ENCODE measurements around the gene ERBB4.
"Not testable (repeated sequence)": the region's sequence is repeated elsewhere in the genome, so short reads cannot be mapped to it uniquely, and the experiment has no call there.

Gene ERBB4

DNA sequence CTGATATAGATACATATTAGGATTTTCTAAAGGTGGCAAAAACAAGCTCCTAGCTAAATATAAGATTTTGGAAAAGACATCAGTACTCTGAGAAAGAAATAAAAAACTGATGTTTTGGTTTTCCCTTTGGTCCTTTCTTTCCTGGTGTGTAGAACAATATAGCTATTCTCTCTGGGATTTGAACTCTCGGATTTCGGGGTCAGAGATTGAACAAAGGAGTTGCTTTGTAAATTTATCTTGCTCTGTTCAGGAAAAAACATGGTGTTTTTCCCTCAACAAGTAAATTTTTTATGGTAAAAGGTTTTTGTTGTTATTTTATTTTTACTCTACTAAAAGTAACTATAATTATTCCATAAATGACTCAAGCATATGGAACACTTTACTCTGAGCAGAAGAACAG, 889.3 kb downstream of the ERBB4 start:
- DNase-seq (ENCODE audit: low read depth in 3 of 3, low spot score in 1 of 3) = no peak

DNA sequence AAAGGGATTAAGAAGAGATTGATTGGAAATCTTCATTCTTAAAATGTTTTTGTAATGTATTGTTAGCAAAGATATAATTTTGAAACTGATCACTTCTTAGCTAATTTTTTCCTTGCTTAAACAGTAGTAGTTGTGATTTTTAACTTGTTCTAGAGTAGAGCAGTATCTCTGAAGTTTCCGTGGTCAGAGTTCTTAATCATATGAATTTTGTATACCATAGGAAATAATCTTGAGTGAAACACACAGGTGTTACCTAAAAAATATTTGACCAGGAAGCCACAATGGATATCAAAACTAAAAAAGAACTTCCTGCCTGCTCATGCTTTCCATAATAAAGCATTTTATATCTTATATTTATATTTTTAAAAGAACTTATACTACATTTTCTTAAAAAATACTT, 907.1 kb downstream of the ERBB4 start:
- no peak for DNase-seq (ENCODE audit: low read depth in 3 of 3, low spot score in 1 of 3)

DNA sequence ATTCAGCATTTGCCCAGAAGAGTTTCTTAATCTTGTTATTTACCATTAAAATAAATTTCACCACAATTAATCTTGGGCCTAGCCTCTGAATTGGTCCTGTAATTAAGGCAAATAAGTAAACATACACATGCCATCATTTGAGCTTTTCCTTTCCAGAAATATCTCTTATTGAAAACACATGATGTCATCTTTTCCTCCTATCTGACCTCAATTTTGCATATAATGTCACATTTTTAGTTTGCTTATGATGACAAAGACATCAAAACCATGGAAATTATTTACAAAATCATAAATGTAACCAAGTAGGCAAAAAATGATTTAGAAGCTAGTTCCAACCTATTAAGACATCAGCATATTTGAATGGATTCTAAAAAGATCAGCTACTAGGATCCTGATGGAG, 915.5 kb downstream of the ERBB4 start:
- no peak for DNase-seq (ENCODE audit: low read depth in 3 of 3, low spot score in 1 of 3)

DNA sequence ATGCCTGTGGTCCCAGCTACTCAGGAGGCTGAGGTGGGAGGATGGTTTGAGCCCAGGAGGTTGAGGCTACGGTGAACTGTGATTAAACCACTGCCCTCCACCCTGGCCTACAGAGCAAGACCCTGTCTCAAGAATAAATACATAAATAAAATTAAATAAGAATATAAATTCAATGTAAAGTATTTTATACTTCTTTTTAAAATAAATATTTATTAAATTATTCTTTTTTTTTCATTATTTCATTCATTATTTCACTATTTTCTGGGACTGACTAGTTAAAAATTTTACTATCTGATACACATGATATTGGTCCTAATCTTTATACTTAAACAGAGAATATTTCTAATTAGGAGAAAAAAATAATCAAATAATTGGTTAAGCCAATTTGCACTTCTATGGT, 917.6 kb downstream of the ERBB4 start:
- DNase-seq (ENCODE audit: low read depth in 3 of 3, low spot score in 1 of 3) = no peak

DNA sequence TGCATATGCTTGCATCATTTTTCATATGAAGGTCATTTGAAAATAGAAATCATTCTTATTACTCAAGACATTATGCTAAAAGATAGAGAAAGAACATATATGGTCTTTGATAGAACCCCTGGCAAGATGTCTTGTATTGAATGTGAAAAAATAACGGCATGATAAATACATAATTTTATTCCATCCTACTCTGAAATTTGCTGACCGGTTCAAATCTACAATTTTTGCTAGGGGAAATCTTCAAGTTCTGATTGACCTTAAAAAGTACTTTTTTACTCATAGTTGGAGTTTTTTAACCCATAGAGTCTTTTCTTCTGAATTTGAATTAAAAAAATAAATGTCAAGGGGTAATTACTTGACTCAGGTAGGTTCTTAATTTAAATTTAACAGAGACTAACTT, 920.8 kb downstream of the ERBB4 start:
- no peak for DNase-seq (ENCODE audit: low read depth in 3 of 3, low spot score in 1 of 3)

DNA sequence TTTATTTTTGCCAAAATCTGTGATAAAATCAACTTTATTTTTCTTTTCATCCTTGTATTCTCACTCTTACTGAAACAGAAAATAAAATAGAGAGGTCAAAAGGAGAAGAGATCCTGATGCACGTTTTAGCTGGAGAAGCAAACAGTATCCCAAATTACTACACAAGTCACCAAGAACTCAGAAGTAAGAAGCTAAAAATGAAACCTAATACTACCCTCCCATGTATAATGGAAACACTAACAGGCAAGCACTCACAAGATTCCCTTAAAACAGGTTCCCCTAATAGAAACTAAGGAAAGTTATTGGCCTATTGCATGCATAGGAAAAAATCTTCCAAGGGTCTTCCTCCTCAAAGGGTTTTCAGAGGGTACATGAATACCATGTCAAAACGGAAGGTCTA, 927.0 kb downstream of the ERBB4 start:
- DNase-seq (ENCODE audit: low read depth in 3 of 3, low spot score in 1 of 3) = no peak

DNA sequence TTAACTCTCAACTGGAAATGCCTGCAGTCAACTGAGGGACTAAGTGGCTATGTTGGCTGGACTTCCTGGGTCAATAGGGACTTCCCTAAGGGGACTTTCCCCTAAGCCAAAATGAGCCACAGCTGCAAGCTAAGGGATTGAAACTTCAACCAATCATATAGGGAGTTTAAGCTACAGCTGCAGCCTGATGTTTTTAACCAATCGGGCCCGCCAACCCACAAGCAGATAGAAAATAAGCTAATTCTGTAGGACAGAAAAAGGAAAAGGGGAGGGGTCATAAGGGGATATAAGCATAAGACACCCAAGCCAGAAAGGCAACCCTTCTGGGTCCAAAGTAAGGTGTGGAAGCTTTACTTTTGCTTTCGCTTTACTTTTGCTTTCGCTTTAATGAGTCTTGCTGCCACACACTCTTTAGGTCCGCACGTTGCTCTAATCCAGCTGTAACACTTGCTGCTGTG, 927.5 kb downstream of the ERBB4 start:
- DNase-seq (ENCODE audit: low read depth in 3 of 3, low spot score in 1 of 3) = no peak

DNA sequence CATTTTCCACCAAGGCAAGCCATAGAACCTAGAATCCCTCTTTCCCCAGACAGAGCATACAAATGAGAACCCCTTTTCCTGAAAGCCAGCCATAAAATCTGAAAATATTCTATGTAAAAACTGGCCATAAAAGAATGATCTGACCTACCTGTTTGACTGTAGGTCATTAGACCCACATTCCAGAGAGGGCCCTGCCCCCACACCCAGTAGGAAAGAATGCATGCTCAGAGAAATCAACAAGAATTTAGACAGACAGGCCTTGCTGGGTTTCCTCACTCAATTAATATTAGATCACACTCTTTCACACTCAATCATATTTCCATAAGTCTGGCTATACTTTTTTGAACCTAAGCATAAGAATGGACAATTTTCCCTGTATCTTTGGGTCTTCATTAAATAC, 929.5 kb downstream of the ERBB4 start:
- no peak for DNase-seq (ENCODE audit: low read depth in 3 of 3, low spot score in 1 of 3)

DNA sequence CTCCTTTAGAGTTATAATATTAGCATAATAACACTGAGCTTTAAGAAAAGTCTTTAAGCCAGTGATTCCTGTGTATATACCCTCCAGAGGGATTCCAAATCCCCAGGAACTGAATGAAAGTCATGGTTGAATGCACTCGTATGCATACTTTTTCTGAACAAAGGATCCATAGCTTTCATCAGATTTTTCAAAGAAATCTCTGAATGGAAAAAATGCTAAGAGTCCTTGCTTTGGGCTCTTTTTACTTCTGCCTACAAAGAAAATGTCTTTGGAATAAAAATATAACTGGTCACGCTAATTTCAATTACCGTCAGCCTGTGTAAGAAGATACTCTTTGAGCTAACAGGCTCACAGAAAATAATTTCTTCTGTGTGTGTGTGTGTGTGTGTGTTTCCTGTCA, 939.5 kb downstream of the ERBB4 start:
- DNase-seq (ENCODE audit: low read depth in 3 of 3, low spot score in 1 of 3) = no peak

DNA sequence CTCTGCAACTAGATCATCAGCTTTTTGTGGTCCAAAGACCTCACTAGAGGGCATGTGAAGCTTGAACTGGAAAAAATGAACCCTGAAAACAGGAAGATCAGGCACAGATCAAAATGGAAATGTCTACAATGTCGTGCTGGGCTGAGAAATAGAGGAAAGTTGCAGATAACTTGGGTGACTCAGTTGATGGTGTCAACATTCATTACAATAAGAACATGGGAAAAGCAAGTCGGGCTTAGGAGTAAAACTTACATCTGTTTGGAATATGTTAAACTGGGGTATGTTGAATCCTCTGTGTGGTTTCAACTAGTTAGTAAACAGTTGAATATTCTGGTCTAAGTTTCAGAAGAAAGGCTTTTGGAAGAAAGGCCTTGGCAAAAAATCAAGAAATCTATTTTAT, 940.4 kb downstream of the ERBB4 start:
- no peak for DNase-seq (ENCODE audit: low read depth in 3 of 3, low spot score in 1 of 3)

DNA sequence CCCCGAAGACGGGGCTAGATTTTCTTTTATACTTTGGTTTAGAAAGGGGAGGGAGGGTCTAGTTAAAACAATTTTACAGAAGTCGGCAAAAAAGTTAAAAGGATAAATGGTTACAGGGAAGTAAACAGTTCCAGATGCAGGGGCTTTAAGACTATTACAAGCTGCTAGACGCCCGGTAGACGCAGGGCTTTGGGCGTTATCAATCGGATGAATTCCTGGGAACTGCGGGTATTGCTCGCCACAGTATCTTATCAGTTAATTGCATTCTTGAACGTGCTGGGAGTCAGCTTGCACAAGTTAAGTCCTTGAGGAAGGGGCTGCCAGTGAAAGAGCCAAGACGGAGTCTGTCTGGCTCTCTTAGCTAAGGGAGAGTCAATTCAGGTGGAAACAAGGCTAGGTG, 946.6 kb downstream of the ERBB4 start:
- not testable (repeated sequence) for DNase-seq (ENCODE audit: low read depth in 3 of 3, low spot score in 1 of 3)

DNA sequence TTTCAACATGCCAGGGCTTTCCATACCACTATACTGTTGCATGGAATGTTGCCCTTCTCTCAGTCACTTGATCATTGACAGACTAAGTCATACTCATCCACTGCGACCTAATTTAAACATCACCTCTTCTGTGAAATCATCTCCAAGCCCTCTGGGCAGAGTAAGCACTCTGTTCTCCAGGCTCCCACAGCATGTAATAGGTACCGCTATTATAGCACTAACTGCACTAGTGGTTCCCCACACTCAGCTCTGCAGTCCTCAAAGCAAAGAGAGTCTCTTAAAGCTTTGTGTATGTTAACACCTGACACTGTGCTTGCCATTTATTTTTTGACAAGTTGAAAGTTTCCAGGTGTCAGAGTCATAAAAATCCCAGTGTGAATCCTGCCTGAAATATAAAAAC, 947.2 kb downstream of the ERBB4 start:
- DNase-seq (ENCODE audit: low read depth in 3 of 3, low spot score in 1 of 3) = no peak

DNA sequence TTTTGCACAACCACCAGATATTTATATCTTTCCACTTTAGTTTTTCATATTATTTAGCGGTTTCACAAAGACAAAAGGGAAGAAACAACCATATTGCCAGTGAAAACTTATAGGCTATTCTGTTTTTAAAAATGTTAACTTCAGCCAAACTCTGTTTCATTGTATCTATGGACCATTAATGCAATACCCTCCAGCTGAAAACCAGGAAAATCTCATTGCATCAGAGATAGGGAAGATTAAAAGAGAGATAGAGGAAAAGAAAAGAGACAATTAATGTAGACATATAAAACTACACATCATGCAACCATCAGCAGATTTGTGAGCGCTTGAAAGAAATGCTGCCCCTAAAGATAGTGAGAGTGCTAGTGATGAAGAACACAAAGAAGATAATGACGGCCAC, 970.2 kb downstream of the ERBB4 start:
- no peak for DNase-seq (ENCODE audit: low read depth in 3 of 3, low spot score in 1 of 3)

DNA sequence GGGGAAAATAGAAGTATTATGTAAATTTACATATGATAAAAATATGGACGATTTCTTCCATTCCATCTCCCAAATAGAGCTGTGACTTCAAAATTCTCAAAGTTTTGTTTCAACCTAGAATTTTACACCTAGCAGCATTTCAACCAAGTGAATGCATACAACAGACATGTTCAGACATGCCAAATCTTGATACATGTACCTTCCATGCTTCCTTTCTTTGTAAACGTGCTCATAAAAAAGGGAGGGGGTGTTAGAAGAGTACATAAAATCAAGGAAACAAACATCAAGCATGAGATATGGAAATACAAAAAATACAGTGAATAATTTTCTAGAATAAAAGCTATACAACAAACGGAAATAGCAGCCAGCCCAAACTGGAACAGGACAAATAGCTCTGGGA, 974.2 kb downstream of the ERBB4 start:
- DNase-seq (ENCODE audit: low read depth in 3 of 3, low spot score in 1 of 3) = no peak

DNA sequence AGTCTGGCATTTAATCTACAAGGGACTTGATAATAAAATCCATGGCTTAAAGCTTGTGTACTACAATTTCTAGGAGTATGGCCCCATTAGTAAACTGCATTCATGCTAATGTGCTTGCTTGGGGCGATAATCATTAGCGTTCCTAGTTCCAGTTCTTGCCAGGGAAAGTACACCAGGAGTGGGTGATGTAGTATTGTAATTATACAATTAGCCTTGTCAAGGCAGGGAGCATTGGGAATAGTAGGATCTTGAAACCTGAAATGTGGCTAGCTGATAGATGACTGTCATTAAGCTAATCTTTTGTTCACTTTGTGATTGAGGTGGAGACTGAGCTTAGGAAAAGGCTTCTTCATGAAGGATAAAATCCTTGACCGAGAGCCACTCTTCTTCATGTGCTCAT, 993.0 kb downstream of the ERBB4 start:
- no peak for DNase-seq (ENCODE audit: low read depth in 3 of 3, low spot score in 1 of 3)

DNA sequence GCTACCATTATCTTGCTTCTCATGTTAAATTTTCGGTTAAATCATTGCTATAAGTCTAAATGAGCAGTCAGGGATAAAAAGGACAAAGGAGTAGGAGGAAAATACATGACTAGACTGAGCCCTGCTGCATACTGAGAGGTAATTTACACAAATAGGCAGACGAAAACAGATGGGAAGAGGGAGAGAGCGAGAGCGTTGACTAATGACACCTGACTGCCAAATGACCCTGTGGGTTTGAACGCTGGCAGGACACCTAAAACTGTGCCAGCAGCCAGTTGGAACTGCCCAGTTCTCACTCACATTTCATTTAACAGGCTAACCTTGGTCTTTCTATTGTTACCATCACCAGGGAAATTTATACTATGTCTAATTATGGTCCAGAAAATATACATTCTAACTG, 1004.0 kb downstream of the ERBB4 start:
- no peak for DNase-seq (ENCODE audit: low read depth in 3 of 3, low spot score in 1 of 3)

DNA sequence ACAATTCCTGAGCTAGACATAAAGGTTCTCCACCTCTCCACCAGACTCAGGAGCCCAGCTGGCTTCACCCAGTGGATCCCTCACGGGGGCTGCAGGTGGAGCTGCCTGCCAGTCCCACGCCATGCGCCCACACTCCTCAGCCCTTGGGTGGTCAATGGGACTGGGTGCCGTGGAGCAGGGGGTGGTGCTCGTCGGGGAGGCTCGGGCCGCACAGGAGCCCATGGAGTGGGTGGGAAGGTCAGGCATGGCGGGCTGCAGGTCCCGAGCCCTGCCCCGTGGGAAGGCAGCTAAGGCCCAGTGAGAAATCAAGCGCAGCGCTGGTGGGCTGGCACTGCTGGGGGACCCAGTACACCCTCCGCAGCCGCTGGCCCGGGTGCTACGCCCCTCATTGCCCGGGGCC, 1014.4 kb downstream of the ERBB4 start:
- not testable (repeated sequence) for DNase-seq (ENCODE audit: low read depth in 3 of 3, low spot score in 1 of 3)

DNA sequence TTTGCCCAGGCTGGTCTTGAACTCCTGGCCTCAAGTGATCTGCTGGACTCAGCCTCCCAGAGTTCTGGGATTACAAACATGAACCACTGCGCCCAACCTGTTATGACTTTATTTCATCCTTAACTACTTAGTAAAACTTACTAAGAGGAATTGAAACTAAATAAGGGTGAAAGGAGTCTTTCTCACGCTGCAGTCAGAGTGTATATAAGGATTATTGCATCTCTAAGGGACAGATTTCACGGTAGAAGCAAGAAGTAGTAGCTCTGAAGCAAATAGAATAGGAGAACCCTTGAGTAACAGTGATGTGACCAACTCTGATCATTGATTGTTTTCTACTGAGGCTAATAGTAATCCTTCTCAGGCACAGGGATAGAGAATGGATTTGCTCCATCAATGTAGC, 1022.1 kb downstream of the ERBB4 start:
- DNase-seq (ENCODE audit: low read depth in 3 of 3, low spot score in 1 of 3) = no peak

DNA sequence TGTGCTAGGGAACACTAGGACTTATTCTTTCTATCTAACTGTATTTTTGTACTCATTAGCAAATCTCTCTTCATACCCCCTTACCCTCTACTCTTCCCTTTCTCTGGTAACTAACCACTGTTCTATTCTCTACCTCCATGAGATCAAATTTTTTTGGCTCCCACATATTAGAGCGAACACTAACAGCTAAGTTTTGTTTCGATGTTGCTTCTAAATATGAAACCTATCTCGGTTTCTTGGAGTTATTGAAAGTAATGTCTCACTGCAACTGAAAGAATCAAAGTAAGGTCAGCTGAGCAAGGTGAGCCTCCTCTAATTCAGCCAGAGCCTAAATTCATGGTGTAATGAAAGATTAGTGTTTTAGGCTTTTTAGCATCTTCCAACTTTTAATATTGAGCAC, 1024.6 kb downstream of the ERBB4 start:
- no peak for DNase-seq (ENCODE audit: low read depth in 3 of 3, low spot score in 1 of 3)

DNA sequence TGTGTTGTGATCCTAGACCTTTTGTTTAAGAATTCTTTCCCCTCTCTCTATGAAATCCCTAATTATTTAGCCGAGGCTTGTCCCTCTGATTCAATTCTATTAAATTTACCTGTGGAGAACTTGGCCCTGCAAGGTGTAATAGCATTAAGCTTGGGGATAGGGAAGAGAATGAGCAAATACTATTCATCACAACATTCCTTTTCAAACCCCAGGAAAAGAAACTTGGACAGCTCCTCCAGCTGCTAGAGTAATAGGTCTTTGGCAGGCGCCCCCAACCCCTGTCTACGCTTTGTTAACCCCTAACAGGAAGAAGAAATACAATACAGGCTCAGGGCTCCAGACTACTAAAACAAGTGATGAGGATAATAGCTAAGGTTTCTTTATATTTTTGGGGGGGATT, 1025.2 kb downstream of the ERBB4 start:
- DNase-seq (ENCODE audit: low read depth in 3 of 3, low spot score in 1 of 3) = no peak

DNA sequence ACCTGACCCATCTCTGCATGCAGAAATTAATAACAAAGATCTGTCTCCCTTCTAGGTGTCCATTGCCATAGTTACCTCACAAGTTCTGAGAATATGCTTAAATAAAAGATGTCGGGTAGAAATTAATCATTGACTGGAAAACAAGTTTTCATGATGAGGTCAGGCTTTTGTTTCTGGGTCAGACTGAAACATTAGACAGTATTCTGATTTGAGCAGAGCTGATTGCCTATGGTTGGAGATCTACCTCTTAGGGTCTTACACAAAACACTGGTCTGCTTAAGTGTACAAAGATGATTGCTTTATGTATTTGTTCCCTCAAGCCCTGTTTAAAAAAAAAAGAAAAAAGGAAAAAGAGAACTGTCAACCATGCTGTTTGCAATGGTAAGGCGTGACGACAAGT, 1025.8 kb downstream of the ERBB4 start:
- DNase-seq (ENCODE audit: low read depth in 3 of 3, low spot score in 1 of 3) = no peak

DNA sequence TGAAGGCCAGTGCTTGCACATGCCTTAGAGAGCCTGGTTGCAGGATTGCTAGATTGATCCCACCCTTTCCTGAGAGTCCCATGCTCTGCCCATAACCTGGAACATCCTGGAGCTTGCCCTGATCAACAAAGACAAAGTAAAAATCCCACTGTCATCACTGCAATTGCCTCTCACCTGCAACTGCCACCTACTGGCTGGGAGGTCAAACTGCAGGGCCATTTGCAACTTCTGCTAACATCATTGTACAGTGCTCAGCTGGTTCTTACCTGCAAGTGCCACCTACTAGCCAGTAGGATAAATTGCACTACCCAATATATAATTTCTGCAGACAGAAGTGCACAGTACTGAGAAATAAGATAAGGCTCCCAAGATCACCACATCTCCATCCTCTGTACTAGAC, 1034.7 kb downstream of the ERBB4 start:
- DNase-seq (ENCODE audit: low read depth in 3 of 3, low spot score in 1 of 3) = no peak

DNA sequence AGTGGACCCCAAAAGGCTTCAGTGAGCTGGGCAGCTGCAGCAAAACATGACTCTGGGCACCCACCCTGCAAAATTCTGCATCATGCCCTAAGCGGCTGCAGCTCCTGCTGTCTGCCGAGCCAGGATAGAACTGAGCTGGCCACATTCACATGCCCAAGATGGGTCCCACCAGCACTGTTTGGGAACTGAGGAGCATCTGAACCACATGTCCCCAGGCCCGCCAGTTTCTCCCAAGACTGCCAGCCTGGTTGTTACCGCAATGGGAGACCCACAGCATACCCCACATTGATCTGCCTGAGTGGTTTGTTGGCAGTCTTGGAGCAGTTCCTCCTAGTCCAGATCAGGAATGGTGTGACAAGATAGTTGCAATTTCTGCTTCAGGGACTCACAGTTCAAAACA, 1035.4 kb downstream of the ERBB4 start:
- DNase-seq (ENCODE audit: low read depth in 3 of 3, low spot score in 1 of 3) = no peak

DNA sequence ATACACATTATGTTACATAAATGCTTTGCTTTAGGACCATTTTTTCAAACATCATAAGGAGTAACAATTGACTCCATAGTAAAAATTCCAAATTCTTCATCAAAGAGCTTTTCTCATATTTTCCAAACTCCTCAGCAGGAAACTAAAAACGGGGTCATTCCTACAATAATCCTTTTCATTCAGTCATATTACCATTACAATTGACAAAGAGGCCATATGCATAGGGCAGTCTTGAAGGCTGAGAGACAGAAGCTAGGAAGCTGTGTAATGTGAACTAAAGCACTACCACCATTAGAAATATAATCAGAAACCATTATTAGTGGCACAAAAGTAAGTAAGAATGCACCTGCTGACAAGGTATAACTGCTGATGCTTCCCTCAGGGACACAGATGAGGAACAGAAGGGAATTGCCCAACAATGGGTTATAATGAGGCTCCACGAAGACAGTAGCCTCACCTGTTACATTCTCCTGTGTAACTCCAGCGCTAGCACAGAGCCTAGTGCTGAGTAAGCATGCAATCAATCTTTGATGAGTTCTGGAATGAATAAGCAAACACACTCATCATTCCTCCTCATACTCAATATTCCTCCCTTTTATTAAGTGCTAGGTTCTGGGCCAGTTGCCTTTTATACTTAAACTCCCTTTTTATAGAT, 1039.9 kb downstream of the ERBB4 start:
- no peak for DNase-seq (ENCODE audit: low read depth in 3 of 3, low spot score in 1 of 3)

All from stimulated activated CD4-positive, alpha-beta T cell treated with anti-CD3 and anti-CD28 coated beads, TNF-alpha, amount 100 ng/mL, for 1 hour (primary cell).